ENCODE data around the gene DHODH. TPM values are rescaled to one million over a fixed set of nuclear protein-coding genes. Genes with fewer than 3 reads are reported as not detected.

DHODH gene
- polyA plus RNA-seq, 12 donors, result 6.9 to 16.8 (median 11.6) TPM; not detected in 1

- no peak for DNase-seq
These were observed 4.1 kb downstream of the DHODH start for GRCh38 chr16:72012607-72013006.

- DNase-seq, result no peak
These were observed 4.8 kb downstream of the DHODH start for GRCh38 chr16:72013389-72013788.

- DNase-seq, result no peak
These were observed 5.5 kb downstream of the DHODH start for GRCh38 chr16:72013888-72014581.

GRCh38 chr16:72014675-72015074 is 6.1 kb downstream of the DHODH start:
- DNase-seq, result no peak

- DNase-seq, result no peak
These were observed 6.6 kb downstream of the DHODH start for GRCh38 chr16:72015124-72015523.

- DNase-seq, result no peak
These were observed 9.9 kb downstream of the DHODH start for GRCh38 chr16:72018470-72018869.

- DNase-seq, result no peak
These were observed 12.5 kb downstream of the DHODH start for GRCh38 chr16:72021043-72021442.

- DNase-seq, result no peak
These were observed 13.6 kb downstream of the DHODH start for GRCh38 chr16:72022127-72022526.

GRCh38 chr16:72023962-72024361 is 15.4 kb downstream of the DHODH start:
- DNase-seq, result no peak

GRCh38 chr16:72024862-72025382 is 16.4 kb downstream of the DHODH start:
- DNase-seq, result no peak

- no peak for DNase-seq
These were observed 17.0 kb downstream of the DHODH start for GRCh38 chr16:72025404-72026114.

GRCh38 chr16:72027669-72028378 is 19.3 kb downstream of the DHODH start:
- DNase-seq, result no peak

GRCh38 chr16:72029567-72030271 is 21.2 kb downstream of the DHODH start:
- DNase-seq, result no peak

- no peak for DNase-seq
These were observed 24.9 kb downstream of the DHODH start for GRCh38 chr16:72033437-72033836.

- no peak for DNase-seq
These were observed 27.6 kb downstream of the DHODH start for GRCh38 chr16:72036098-72036497.

GRCh38 chr16:72042157-72042660 is 33.7 kb downstream of the DHODH start:
- DNase-seq, result no peak

- DNase-seq, result no peak
These were observed 34.5 kb downstream of the DHODH start for GRCh38 chr16:72043058-72043457.

- DNase-seq, result no peak
These were observed 35.0 kb downstream of the DHODH start for GRCh38 chr16:72043539-72043938.

- DNase-seq, result no peak
These were observed 35.8 kb downstream of the DHODH start for GRCh38 chr16:72044296-72044695.

- no peak for DNase-seq
These were observed 36.3 kb downstream of the DHODH start for GRCh38 chr16:72044825-72045359.

GRCh38 chr16:72049110-72049509 is 40.6 kb downstream of the DHODH start:
- no peak for DNase-seq

Data from muscle of arm (tissue), 12 donors.